HG03469 (cell line): ENCODE data around the gene ACVRL1.

Experiments used
- ATAC-seq: cut with Tn5 transposase; IDR thresholded peaks from one replicate; pipeline ENCODE4 v1.9.1; 2021; ENCODE audit warnings: mild to moderate bottlenecking, moderate library complexity, moderate number of reproducible peaks; ENCODE audit not compliant: unreplicated experiment

Gene ACVRL1

DNA sequence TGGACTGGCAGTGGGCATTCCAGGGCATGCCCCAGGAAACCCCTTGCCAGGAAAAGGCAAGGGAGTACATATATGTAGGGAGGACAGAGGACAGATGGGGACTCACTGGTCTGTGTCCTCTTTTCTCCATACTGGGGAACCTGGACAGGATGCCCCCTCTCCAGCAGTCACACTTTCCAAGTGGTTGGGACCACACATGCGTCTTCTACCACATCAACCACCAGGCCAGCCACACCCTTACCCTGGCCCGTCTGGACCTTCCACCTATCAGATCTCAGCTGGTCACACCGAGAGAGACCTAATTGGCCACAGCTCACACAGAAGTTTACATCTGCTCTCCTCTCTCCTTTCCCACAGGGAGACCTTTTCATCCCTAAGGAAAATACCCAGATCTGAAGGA lies 11.1 kb upstream of the ACVRL1 start:
- no peak for ATAC-seq

DNA sequence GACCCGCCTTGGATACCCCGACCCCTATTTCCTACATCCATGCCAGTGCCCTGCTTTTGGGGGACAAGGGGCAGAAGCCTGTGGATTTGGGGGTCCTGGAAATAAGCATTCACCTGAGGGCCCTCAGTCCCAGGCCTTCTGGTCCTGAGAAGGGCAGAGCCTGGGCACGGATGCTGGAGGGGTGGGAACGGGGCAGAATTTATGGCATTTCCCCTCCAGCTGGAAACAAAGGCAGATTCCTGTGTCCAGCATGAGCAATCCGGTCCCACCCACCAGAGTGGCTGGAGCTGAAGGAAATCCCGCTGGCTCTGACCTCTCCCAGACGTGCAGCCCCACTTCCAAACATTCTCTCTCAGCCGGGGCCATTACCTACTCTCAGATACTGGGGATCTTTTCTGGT lies 10.1 kb upstream of the ACVRL1 start:
- ATAC-seq, result no peak

DNA sequence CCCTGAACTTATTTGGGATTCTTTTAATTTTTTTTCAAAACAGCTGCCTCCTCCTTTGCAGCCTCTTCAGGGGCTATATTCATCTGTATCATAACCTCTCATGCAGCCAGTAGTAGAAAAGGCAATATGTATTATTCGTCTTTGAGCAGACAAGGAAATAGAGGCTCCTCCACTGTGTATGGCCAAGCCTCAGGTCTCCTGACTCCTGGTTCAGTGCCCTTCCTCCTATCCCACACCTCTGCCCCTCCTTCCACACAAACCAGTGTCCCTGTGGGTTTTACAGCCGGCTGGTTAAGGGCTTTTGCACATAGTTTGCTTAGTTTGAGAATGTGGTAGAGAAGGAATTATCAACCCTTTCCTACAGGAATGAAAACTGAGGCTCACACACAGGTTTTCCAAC lies 8.8 kb upstream of the ACVRL1 start:
- no peak for ATAC-seq

DNA sequence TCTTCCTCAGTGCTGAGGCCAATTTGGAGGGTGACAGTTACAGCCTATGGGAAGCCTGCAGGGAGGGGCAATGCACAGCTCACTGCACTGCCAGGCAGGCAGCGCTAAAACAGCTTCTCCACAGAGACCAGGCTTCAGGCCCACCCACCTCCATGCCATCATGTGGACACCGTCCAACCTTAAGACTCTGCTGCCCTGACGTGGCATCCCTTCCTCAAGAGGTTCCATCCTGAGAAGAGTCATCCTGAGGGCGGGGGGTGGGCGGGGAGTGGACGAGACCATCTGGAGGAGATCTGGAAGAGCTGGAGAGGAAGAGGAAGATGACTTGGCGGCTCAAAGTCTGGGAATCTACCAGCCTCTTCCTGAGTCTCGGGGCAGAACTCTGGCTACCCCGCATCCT lies 8.4 kb upstream of the ACVRL1 start:
- no peak for ATAC-seq

DNA sequence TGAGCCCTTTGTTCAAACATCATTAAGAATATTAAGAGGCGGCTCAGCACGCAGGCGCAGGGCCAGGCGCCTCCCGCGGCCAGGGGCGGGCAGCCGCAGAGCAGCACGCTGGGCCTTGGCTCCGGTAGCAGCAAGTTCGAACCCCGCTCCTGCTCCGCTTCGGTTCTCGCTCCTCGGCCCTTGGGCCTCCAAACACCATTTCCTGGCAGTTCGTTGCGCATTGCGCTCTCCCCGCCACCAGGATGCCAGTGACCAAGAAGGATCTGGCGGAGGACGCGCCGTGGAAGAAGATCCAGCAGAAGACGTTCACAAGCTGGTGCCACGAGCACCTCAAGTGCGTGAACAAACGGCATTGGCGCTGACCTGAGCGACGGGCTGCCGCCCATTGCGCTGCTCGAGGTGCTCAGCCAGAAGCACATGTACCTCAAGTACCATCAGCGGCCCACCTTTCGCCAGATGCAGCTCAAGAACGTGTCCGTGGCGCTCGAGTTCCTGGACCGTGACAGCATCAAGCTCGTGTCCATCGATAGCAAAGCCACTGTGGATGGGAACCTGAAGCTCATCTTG lies 6.9 kb upstream of the ACVRL1 start:
- ATAC-seq, result no peak

DNA sequence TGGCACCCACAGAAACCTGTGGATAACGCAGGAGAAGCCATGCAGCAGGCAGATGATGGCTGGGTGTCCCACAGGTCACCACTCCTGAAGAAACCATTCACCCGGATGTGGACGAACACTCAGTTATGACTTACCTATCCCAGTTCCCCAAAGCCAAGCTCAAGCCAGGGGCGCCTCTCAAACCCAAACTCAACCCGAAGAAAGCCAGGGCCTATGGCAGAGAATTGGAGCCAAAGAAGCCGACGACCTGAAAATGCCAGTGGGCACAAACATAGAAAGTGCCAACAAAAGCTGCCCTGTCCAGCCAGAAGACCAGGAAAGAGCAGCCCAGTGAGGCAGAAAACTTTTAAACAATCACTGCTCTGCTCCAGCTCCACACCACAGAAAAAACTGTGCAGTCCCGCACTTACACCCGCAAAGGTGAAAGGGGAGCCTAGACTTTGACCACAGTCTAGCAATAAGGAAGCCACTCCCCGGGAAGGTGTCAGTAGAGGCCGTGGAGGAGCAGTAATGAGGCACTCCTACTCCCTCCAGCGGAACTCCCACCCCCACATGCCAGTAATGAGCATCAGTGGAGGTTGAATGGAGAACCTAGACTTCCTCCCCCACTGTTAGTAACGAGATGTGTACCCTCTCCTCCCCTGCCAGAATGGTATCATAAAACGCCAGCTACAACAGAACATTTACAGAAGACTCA lies 6.0 kb upstream of the ACVRL1 start:
- no peak for ATAC-seq

DNA sequence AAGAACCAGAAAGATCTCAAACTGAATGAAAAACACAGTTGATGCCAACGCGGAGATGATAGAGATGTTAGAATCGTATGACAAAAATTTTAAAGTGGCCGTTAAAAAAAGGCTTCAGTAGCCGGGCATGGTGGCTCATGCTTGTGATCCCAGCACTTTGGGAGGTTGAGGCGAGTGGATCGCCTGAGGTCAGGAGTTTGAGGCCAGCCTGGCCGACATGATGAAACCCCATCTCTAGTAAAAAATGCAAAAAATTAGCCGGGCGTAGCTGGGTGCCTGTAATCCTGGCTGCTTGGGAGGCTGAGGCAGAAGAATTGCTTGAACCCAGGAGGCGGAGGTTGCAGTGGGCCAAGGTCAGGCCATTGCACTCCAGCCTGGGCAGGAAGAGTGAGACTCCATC lies 5.4 kb upstream of the ACVRL1 start:
- ATAC-seq, result no peak

DNA sequence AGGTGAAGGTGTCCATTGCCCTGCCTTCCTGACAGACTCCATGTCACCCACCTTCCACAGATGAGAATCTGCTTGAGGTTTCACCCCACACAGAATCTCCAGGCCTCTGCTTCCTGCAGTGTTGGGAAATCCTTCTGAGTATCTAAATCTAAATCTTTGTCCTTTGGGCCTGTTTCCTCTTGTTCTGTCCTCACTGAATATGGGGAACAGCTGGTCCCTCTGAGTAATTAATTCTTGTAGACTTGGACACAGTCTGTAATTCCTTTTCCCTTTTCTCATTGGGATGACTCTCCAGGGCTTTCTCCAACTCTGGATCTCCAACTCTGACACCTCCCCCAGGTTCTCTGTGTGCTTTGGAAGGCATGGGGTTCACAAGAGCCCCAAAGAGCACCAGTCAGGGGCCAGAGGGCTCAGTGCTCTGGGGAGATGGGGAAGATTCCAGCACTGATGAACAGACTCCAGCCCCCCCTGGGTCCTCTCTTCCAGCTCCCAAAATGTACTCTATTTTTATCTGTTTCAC lies 2.3 kb upstream of the ACVRL1 start:
- ATAC-seq, result no peak

DNA sequence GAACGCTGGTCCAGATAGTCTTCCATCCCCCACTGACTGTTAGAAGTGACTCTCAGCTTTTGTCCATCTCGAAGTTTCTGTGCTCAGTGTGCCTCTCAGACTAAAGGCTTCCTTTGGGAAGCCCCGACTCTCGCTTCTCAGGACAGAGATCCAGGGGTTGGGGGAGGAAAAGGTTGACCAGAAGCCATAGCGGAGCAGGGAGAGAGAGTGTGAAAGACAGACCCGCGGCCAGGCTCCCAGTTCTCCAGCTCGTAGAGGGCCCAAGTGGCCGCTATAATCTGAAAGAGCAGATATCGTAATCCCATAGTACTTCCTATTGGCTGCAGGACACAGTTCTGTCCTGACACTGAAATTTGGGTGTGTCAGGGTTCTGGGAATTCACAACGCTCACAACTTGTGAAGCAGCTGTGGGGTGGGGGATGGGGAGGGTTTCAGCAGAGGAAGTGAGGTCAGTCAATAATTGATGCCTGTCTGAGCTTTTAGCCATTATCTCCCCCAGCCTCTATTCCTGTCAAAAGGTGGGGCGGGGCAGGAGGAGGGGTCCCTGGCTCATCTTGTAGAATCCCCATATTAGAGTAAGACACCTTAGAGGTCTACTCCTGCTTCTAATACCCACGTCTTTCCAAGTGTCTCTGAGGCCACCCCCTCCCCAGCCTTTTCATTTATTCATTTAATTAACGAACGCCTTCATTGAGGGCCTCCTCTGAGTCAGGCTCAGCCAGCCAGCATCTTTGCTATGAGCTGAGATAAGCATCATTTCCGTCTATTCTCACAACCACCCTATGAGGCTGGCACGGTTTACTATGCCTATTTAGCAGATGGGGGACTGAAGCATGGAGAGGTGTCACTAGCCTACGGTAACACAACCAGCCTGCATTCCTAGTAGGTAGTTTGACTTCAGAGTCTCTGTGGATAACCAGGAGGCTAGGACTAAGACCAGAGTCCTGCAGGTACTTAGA lies 1.6 kb upstream of the ACVRL1 start:
- no peak for ATAC-seq

DNA sequence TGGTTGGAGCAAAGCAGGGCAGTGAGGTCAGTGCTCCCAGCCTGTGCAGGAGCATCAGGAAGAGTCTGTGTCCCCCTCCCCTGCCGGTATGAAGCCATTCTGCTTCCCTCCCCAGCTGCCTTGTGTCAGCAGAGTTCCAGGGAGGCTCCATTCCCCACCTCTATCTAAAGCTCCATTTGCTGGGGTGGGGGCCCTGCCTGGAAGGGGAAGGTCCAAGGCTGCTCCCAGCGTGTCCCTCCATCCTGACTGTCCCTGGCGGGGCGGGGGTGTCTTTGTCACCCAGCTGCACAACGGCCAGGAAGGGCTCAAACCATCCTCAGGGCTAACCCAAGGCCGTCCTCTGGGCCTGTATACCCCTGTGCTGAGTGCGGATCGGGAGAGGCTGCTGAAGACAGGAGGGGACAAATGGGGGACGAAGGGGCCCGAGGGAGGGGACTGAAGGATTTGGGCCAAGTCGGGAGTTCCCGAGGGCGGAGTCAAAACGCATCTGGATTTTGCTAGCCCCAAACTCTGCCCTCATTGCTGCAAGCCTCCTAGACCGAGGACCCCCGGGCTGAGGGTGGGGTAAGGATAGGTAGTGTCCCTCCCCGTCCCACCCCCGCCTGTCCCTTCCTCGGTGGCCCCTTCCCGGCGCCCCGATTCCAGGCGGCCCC lies 748 bp upstream of the ACVRL1 start:
- ATAC-seq, result no peak

DNA sequence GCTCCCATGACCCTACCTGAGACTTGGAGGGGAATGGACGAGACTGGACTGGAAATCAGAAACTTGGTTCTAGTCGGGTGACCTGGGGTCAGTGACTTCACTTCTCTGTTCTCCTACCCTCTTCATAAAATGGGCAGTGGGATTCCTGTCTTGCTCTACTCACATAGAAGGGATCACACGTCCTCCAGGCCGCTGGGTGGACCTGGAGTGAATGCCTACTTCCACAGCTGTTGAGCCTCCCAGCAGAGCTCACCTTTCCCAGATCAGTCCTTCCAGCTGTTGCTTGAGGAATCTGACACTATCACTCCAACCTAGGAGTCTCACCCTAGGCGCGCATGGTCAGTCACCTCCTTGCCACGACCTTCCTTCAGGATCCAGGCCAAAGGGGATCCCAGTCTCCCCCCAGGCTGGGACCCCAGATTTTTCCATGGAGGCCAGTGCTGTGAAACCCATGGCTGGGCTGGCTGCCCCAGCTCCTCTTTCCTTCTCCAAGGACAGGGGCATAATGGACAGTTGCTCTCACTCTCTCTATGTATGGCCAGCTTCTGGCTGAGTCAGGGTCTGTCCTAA lies 637 bp downstream of the ACVRL1 start:
- ATAC-seq, result no peak

DNA sequence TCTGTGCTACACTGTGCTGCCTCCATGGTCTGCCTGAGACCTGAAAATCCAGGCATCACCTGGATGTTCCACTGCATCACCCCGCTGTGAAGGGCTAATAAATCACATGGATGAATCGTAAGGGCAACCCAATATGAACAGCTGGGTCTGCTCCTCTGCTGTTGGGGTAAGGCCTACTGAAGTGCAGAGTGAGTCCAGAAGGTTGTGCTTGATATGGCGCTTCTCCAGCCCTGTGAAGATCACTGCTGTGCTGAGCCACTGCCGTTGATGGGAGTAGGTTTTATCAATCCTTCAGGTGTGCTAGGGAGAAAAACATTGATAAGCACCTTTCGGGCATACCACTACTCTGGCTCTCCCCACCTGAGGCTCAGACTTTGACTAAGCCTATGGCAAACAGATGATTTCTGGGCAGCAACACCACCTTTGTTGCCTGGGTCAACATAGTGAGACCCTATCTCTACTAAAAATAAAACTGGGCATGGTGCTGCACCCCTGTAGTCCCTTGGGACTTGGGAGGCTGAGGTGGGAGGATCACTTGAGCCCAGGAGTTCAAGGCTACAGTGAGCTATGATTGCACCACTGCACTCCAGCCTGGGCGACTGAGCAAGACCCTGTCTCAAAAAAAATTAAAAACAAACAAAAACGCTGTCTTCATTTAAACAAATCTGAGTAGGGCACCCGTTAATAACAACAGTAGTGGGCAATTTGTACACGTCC lies 1.7 kb downstream of the ACVRL1 start:
- no peak for ATAC-seq

DNA sequence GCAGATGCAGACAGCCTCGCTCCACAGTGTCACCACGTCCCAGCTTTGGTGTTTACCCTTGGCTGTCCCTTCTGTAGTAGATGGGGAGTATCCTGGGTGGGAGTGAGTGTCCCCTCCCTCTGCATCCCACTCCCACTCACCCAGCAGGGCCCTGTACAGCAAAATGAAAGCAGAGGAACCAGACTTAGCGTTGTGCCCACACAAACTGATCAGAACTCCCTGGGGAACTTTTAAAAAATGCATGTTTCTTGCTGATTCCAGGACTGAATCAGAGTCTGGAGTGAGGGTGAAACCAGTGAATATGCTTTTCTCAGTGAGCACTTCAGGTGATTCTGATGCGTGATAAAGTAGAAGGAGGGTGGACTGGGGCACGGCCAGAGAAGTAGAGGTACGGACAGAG lies 2.9 kb downstream of the ACVRL1 start:
- no peak for ATAC-seq

DNA sequence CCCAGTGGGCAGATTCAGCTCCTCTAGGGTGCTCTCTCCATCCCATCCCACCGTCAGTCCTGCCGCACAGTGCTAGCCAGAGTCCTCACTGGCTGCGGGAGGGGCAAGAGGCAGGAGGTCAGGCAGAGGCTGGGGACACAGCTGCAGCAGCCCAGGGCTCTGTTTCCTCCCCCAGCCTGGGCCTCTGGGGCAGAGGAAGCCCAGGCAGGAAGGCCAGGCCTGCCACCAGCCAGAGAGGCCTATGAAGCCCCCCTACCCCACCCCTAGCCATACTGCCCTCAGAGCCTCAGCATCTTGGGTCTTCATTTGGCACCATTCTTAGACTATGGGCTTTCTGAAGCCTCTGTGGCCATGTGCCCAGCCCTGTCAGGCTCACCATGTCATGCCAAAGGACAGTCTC lies 3.4 kb downstream of the ACVRL1 start:
- no peak for ATAC-seq

DNA sequence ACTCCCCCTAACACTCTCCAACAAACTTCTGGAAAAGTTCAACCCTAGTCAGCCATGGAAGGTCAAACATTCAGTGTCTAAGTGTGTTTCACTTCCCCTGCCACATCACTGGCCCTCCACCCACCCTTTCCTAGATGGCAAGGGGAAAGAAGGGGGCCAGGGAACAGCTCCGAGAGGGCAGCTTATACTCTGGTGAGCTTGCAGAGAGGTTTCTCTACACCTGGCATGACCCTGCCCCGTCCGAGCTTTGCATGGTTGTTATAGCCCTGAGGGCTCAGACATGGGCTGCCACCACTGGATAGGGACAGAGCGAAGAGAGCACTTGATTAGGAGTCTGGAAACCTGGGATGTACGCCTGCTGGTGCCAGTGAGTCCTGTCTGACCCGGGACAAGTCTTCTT lies 4.0 kb downstream of the ACVRL1 start:
- no peak for ATAC-seq

DNA sequence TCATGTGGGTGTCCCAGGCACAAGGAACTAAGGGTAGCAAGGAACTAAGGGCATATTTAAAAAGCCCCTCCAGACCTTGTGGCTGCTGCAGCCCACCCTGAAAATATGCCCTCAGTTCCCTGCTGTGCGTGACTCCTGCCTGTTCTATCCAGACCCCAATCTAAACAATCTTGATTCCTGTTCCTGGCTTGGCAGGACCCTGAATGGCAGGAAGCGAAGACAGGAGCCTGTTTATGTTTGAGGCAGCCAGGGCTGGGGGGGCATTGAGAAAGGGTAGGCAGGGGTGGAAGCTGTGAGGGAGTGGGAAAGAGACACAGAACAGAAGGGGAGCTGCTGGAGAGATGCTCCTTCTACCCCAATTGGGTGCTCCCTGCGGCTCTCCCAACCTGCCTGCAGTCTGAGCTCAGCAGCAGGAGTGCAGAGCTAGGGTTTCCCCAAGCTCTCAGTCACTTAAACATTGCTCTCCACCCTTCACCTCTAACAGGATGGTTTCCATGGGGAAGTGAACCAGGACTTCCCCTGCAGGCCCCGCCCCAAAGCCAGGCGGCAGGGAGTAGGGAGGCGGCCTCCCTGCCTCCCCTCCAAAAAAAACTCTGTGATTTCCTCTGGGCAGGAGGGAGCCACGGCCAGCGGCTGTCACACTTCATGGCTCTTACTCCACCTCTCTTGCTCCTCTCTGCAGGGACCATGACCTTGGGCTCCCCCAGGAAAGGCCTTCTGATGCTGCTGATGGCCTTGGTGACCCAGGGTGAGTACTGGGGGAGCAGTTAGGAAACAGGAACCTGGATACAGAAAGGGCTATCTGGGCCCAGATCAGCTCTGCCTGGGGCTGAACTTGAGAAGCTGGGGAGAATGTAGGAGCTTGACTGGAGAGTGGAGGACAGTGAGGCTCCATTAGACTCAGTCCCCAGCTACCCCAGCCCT lies 4.7 kb downstream of the ACVRL1 start:
- ATAC-seq, result no peak

DNA sequence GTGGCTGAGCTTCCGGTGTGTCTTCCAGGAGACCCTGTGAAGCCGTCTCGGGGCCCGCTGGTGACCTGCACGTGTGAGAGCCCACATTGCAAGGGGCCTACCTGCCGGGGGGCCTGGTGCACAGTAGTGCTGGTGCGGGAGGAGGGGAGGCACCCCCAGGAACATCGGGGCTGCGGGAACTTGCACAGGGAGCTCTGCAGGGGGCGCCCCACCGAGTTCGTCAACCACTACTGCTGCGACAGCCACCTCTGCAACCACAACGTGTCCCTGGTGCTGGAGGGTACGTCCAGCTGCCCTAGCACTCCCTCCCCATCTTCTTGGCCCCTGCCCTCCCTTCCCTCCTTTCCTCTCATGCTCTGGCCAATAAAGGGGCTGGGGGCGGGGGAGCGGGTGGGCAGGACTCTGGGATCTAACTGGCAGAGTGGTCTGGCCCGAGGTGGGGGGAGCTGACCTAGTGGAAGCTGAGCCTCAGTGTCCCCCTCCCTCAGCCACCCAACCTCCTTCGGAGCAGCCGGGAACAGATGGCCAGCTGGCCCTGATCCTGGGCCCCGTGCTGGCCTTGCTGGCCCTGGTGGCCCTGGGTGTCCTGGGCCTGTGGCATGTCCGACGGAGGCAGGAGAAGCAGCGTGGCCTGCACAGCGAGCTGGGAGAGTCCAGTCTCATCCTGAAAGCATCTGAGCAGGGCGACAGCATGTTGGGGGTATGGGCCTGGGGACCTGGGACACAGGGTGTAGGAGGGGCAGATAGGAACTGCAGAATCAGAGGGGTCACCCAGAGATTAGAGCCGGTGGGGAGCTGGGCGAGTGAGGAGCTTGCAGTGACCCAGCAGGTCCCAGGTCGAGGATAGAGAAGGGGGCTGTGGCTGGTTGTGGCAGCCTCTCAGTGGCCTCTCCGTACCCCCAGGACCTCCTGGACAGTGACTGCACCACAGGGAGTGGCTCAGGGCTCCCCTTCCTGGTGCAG lies 6.0 kb downstream of the ACVRL1 start:
- ATAC-seq, result no peak
